Gastrocnemius medialis (tissue), 4 donors: ENCODE measurements around the gene PABPC3. TPM values are rescaled to one million over a fixed set of nuclear protein-coding genes. Genes with fewer than 3 reads are reported as not detected.

Source experiments
- ATAC-seq, 2 donors: fragments of 150-250 bp; one replicate each; pipeline ENCODE4 v1.9.1; 2016
- DNase-seq, 2 donors: peaks; one replicate each; pipeline ENCODE4 v3.0.0-alpha.2; 2019
- H3K27ac ChIP-seq, 4 donors: fragments of 200-600 bp; sonication (generic); 1 replicate in 1 of 4; 2 replicates in 3 of 4; pipeline ENCODE4 v1.5.1; 2016 to 2018; ENCODE audit warnings: mild to moderate bottlenecking in 2 of 4, moderate library complexity in 1 of 4
- H3K27me3 ChIP-seq, 3 donors: fragments of 200-600 bp; sonication (generic) in 2 of 3; 1 replicate in 1 of 3; 2 replicates in 2 of 3; pipeline versions ENCODE4 v1.5.1 to v1.6.0; 2016 to 2019; ENCODE audit warnings: mild to moderate bottlenecking in 1 of 3, moderate library complexity in 1 of 3
- H3K36me3 ChIP-seq, 2 donors: fragments of 200-600 bp; sonication (generic) in 1 of 2; one replicate each; pipeline ENCODE4 v1.5.1; 2017 to 2018
- H3K4me1 ChIP-seq, 2 donors: fragments of 200-600 bp; sonication (generic) in 1 of 2; one replicate each; pipeline ENCODE4 v1.5.1; 2016 to 2017; ENCODE audit warnings: mild to moderate bottlenecking in 2 of 2
- H3K4me3 ChIP-seq, 4 donors: fragments of 200-600 bp; sonication (generic) in 3 of 4; 1 replicate in 1 of 4; 2 replicates in 3 of 4; pipeline ENCODE4 v1.5.1; 2016 to 2019; ENCODE audit warnings: mild to moderate bottlenecking in 2 of 4
- H3K9me3 ChIP-seq, 3 donors: fragments of 200-600 bp; sonication (generic) in 2 of 3; 1 replicate in 1 of 3; 2 replicates in 2 of 3; pipeline ENCODE4 v1.5.1; 2016 to 2019
- POLR2A ChIP-seq, 2 donors: fragments of 450-650 bp; IDR thresholded peaks; one replicate each; pipeline ENCODE4 v1.6.1; 2017; ENCODE audit warnings: antibody characterized with exemption in 2 of 2, mild to moderate bottlenecking in 2 of 2, moderate library complexity in 2 of 2
- in situ Hi-C, 4 donors: fragments of 200-750 bp; cut with MboI; loops; one replicate each; pipeline versions ENCODE4 v1.15.0 to v1.8.0; 2017; ENCODE audit warnings: low sequenced_read_pairs in 4 of 4
- intact Hi-C: fragments of 100-400 bp; cut with DNase I; formaldehyde crosslinking; loops from one replicate; pipeline ENCODE4 v1.15.1; 2023; ENCODE audit warnings: low total_unique reads
- total RNA-seq, 4 donors: library from RNA; depleted of rRNA; stranded (reverse); fragments of >200 nt; gene quantifications; one replicate each; pipeline versions ENCODE4 v1.1.0 to v1.2.3, GENCODE V29; 2016
- TF ChIP-seq, protein P1 (sequence below), 5 experiments: fragments of 450-650 bp in 3 of 5; fragments of 200-600 bp in 2 of 5; sonication (generic) in 2 of 5; IDR thresholded peaks in 4 of 5; conservative IDR thresholded peaks in 1 of 5; 1 replicate in 4 of 5; 2 replicates in 1 of 5; pipeline ENCODE4 v1.5.1; 2016 to 2019; ENCODE audit warnings: antibody characterized with exemption in 5 of 5, mild to moderate bottlenecking in 3 of 5, moderate library complexity in 3 of 5

PABPC3 gene
- total RNA-seq, 4 donors from 2014 or later = not detected

DNA sequence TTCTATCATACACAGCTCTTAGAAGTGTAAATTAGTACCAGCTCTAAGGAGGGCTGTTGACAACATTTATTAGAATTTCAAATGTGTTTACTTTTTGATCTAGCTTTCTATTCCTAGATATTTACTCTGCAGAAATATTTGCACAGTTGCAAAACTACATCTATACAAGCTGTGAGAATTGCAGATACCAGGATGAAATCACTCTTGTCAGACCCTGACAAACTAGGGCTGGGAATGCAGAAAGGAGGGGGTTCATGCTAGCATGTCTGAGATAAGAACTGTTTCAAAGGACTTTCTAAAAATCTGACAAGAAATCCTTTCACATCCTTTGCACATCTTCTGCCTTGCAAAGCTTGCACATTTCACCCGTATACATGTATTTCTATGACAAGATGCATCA lies 11.8 kb upstream of the PABPC3 start:
- no peak overlapping the region for H3K4me3 ChIP-seq
- intact Hi-C loops = no loop called here
- in situ Hi-C loops = no loop called here
- no peak for TF ChIP-seq POLR2A (IDR thresholded peaks at IDR 0.05)
- TF ChIP-seq, protein P1, sequence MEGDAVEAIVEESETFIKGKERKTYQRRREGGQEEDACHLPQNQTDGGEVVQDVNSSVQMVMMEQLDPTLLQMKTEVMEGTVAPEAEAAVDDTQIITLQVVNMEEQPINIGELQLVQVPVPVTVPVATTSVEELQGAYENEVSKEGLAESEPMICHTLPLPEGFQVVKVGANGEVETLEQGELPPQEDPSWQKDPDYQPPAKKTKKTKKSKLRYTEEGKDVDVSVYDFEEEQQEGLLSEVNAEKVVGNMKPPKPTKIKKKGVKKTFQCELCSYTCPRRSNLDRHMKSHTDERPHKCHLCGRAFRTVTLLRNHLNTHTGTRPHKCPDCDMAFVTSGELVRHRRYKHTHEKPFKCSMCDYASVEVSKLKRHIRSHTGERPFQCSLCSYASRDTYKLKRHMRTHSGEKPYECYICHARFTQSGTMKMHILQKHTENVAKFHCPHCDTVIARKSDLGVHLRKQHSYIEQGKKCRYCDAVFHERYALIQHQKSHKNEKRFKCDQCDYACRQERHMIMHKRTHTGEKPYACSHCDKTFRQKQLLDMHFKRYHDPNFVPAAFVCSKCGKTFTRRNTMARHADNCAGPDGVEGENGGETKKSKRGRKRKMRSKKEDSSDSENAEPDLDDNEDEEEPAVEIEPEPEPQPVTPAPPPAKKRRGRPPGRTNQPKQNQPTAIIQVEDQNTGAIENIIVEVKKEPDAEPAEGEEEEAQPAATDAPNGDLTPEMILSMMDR (IDR thresholded peaks at IDR 0.05 in 4 of 5, conservative IDR thresholded peaks at IDR 0.05 in 1 of 5) = no peak
- no peaks in the 10 kb centered on the region for H3K27me3 ChIP-seq
- H3K36me3 ChIP-seq = no peaks in the 10 kb centered on the region
- ATAC-seq (no peak), DNase-seq (no peak)
- H3K27ac ChIP-seq = no peak overlapping the region
- no peaks in the 10 kb centered on the region for H3K9me3 ChIP-seq
- H3K4me1 ChIP-seq = no peaks in the 10 kb centered on the region

DNA sequence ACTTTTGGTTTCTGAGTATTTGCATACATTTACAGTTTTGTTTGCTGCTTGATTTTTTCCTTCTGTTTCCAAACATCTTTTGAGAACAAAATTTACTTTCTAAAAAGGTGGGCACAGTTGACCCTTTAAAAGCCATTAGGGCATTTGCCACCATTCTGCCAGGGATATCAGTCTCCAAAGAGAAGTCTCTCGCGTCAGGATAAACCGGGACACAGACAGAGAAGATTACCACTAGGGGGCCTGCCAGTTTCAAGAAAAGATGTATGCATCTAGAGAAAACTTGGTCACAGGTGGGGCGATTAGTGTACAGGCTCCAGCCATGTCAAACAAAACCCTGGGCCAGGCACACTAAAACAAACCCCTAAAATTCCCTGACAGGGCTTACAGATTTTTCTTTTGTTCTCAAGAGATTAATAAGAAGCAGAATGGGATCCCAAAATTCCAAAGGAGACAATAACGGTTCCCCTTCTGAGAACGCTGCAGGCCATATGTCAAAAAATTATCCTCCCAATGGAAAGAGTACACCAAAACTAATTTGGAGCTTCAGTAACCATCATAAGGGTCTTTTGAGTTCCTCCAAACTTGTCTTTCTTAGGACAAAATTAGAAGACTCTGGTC lies 10.7 kb upstream of the PABPC3 start:
- H3K9me3 ChIP-seq = no peaks in the 10 kb centered on the region
- no peaks in the 10 kb centered on the region for H3K27me3 ChIP-seq
- H3K4me1 ChIP-seq = no peaks in the 10 kb centered on the region
- intact Hi-C loops (no loop called here), in situ Hi-C loops (no loop called here)
- TF ChIP-seq, protein P1 (IDR thresholded peaks at IDR 0.05 in 4 of 5, conservative IDR thresholded peaks at IDR 0.05 in 1 of 5) = no peak
- no peak overlapping the region for H3K4me3 ChIP-seq
- no peak for DNase-seq
- H3K27ac ChIP-seq = no peak overlapping the region
- ATAC-seq = no peak
- no peaks in the 10 kb centered on the region for H3K36me3 ChIP-seq

DNA sequence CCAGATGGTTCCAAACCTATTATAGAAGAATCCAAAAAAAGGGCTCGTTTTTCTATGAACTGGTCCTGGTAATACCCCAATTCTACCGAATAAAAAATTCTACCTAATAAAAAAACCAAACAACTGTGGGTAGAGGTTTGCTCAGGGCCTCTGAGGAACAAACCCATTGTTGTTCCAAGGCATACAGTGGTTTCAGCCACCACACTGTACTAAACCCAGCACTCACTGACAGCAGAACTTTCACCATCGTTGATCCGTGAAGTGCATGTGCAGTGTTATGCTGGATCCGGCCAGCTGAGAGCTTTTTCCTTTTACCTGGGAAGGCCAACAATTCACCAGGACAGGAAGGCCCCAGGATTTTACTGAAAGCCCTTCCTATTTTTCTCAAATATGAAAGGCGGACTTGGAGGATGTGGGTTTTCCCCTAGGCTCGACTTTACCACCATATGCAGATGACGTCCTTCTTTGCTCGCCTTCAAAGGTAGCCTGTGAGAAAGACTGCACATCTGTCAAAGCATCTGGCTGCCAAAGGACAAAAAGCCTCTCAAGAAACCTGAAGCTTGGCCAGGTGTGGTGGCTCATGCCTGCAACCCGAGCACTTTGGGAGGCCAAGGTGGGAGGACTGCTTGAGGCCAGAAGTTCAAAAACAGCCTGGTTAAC lies 7.2 kb upstream of the PABPC3 start:
- H3K9me3 ChIP-seq = no peaks in the 10 kb centered on the region
- DNase-seq (no peak), ATAC-seq (no peak)
- H3K27me3 ChIP-seq = no peaks in the 10 kb centered on the region
- H3K4me3 ChIP-seq = no peak overlapping the region
- H3K4me1 ChIP-seq = no peaks in the 10 kb centered on the region
- no peak overlapping the region for H3K27ac ChIP-seq
- intact Hi-C loops = no loop called here
- no peaks in the 10 kb centered on the region for H3K36me3 ChIP-seq
- in situ Hi-C loops = no loop called here
- TF ChIP-seq, protein P1 (IDR thresholded peaks at IDR 0.05 in 4 of 5, conservative IDR thresholded peaks at IDR 0.05 in 1 of 5) = no peak
- no peak for TF ChIP-seq POLR2A (IDR thresholded peaks at IDR 0.05)

DNA sequence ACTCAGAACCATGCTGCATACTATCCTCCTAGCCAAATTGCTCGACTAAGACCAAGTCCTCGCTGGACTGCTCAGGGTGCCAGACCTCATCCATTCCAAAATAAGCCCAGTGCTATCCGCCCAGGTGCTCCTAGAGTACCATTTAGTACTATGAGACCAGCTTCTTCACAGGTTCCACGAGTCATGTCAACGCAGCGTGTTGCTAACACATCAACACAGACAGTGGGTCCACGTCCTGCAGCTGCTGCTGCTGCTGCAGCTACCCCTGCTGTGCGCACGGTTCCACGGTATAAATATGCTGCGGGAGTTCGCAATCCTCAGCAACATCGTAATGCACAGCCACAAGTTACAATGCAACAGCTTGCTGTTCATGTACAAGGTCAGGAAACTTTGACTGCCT lies 1.5 kb downstream of the PABPC3 start:
- in situ Hi-C loops = no loop called here
- peaks cover 0 to 12% (median 6%) of the 10 kb centered on the region in 3 donors for H3K27me3 ChIP-seq
- no peak for ATAC-seq

More for the DNA sequence above, 1.5 kb downstream of the PABPC3 start:
- H3K9me3 ChIP-seq = no peaks in the 10 kb centered on the region
- no peaks in the 10 kb centered on the region for H3K4me1 ChIP-seq
- no peak for TF ChIP-seq POLR2A (IDR thresholded peaks at IDR 0.05)
- TF ChIP-seq, protein P1 (IDR thresholded peaks at IDR 0.05 in 4 of 5, conservative IDR thresholded peaks at IDR 0.05 in 1 of 5) = no peak
- no peaks in the 10 kb centered on the region for H3K36me3 ChIP-seq
- DNase-seq = no peak
- no peak overlapping the region for H3K27ac ChIP-seq
- intact Hi-C loops = no loop called here
- no peak overlapping the region for H3K4me3 ChIP-seq
